HUES48 (cell line): ENCODE results near the gene PZP.
"Not testable (repeated sequence)": the region's sequence is repeated elsewhere in the genome, so short reads cannot be mapped to it uniquely, and the experiment has no call there.

ENCODE experiments used
- H3K27ac ChIP-seq: one replicate; pipeline ENCODE4 v1.7.0; 2013; ENCODE audit warnings: low read depth, low read length, inconsistent platforms
- H3K27me3 ChIP-seq: 2 replicates; pipeline ENCODE4 v1.6.1; 2013; ENCODE audit warnings: mild to moderate bottlenecking, low read length; ENCODE audit not compliant: control insufficient read depth, insufficient read depth
- H3K36me3 ChIP-seq: 2 replicates; pipeline ENCODE4 v1.6.1; 2013; ENCODE audit warnings: low read length; ENCODE audit not compliant: control insufficient read depth, insufficient read depth
- H3K4me1 ChIP-seq: 2 replicates; pipeline ENCODE4 v1.6.1; 2013; ENCODE audit warnings: mild to moderate bottlenecking, low read length; ENCODE audit not compliant: control insufficient read depth, insufficient read depth
- H3K4me3 ChIP-seq: 2 replicates; pipeline ENCODE4 v1.5.1; 2013; ENCODE audit warnings: mild to moderate bottlenecking, low read depth, low read length
- H3K9ac ChIP-seq: 2 replicates; pipeline ENCODE4 v1.6.1; 2013; ENCODE audit warnings: mild to moderate bottlenecking, low read depth, low read length, moderate library complexity
- H3K9me3 ChIP-seq: 2 replicates; pipeline ENCODE4 v1.6.1; 2013; ENCODE audit warnings: low read length; ENCODE audit not compliant: control insufficient read depth, insufficient read depth

The PZP gene

GRCh38 chr12:9240776-9241175, 32.6 kb upstream of the PZP start:
- no peaks in the 10 kb centered on the region for H3K4me1 ChIP-seq
- H3K4me3 ChIP-seq = no peak overlapping the region
- H3K27me3 ChIP-seq = no peaks in the 10 kb centered on the region
- no peaks in the 10 kb centered on the region for H3K9me3 ChIP-seq
- no peaks in the 10 kb centered on the region for H3K36me3 ChIP-seq
- H3K9ac ChIP-seq = no peak overlapping the region
- H3K27ac ChIP-seq = no peak overlapping the region

GRCh38 chr12:9240004-9240635, 31.9 kb upstream of the PZP start:
- not testable (repeated sequence) for H3K4me3 ChIP-seq, H3K9ac ChIP-seq, H3K27me3 ChIP-seq, H3K36me3 ChIP-seq, H3K4me1 ChIP-seq, H3K9me3 ChIP-seq, H3K27ac ChIP-seq

GRCh38 chr12:9237286-9237685, 29.1 kb upstream of the PZP start:
- no peak overlapping the region for H3K9ac ChIP-seq
- no peaks in the 10 kb centered on the region for H3K27me3 ChIP-seq
- no peak overlapping the region for H3K4me3 ChIP-seq
- H3K27ac ChIP-seq = no peak overlapping the region
- H3K36me3 ChIP-seq = no peaks in the 10 kb centered on the region
- H3K4me1 ChIP-seq = no peaks in the 10 kb centered on the region
- no peaks in the 10 kb centered on the region for H3K9me3 ChIP-seq

- Histone ChIP-seq H3K27me3 (no peaks in the 10 kb centered on the region), H3K9me3 (no peaks in the 10 kb centered on the region), H3K4me3 (no peak overlapping the region), H3K27ac (no peak overlapping the region), H3K4me1 (no peaks in the 10 kb centered on the region), H3K9ac (no peak overlapping the region), H3K36me3 (no peaks in the 10 kb centered on the region)
Observed at GRCh38 chr12:9235519-9235918, 27.3 kb upstream of the PZP start.

- Histone ChIP-seq H3K9ac (no peak overlapping the region), H3K27me3 (no peaks in the 10 kb centered on the region), H3K4me3 (no peak overlapping the region), H3K36me3 (no peaks in the 10 kb centered on the region), H3K4me1 (no peaks in the 10 kb centered on the region), H3K27ac (no peak overlapping the region), H3K9me3 (peaks cover 5% of the 10 kb centered on the region; the same call in 1 of the 2 replicates)
Observed at GRCh38 chr12:9227950-9228349, 19.8 kb upstream of the PZP start.

GRCh38 chr12:9223830-9224229, 15.6 kb upstream of the PZP start:
- H3K27ac ChIP-seq = no peak overlapping the region
- H3K4me1 ChIP-seq = no peaks in the 10 kb centered on the region
- H3K9me3 ChIP-seq = peaks cover 5% of the 10 kb centered on the region; the same call in 1 of the 2 replicates
- H3K27me3 ChIP-seq = no peaks in the 10 kb centered on the region
- H3K36me3 ChIP-seq = no peaks in the 10 kb centered on the region
- H3K4me3 ChIP-seq = no peak overlapping the region
- H3K9ac ChIP-seq = no peak overlapping the region

- Histone ChIP-seq H3K4me1 (no peaks in the 10 kb centered on the region), H3K9me3 (peaks cover 3% of the 10 kb centered on the region; the same call in 1 of the 2 replicates), H3K27me3 (no peaks in the 10 kb centered on the region), H3K27ac (no peak overlapping the region), H3K36me3 (no peaks in the 10 kb centered on the region), H3K9ac (no peak overlapping the region), H3K4me3 (no peak overlapping the region)
Observed at GRCh38 chr12:9221483-9221882, 13.3 kb upstream of the PZP start.

GRCh38 chr12:9221011-9221410, 12.8 kb upstream of the PZP start:
- H3K27ac ChIP-seq, H3K9me3 ChIP-seq, H3K4me1 ChIP-seq, H3K9ac ChIP-seq, H3K36me3 ChIP-seq, H3K4me3 ChIP-seq, H3K27me3 ChIP-seq: not testable (repeated sequence)

- no peak overlapping the region for H3K4me3 ChIP-seq
- no peak overlapping the region for H3K9ac ChIP-seq
- no peaks in the 10 kb centered on the region for H3K27me3 ChIP-seq
- no peaks in the 10 kb centered on the region for H3K9me3 ChIP-seq
- H3K27ac ChIP-seq = no peak overlapping the region
- H3K36me3 ChIP-seq = no peaks in the 10 kb centered on the region
- H3K4me1 ChIP-seq = no peaks in the 10 kb centered on the region
Observed at GRCh38 chr12:9214534-9214933, 6.3 kb upstream of the PZP start.

- H3K9ac ChIP-seq = no peak overlapping the region
Observed at GRCh38 chr12:9211687-9212086, 3.5 kb upstream of the PZP start.

GRCh38 chr12:9204380-9204779, 3.8 kb downstream of the PZP start:
- H3K4me3 ChIP-seq = no peak overlapping the region

More at GRCh38 chr12:9211687-9212086, 3.5 kb upstream of the PZP start:
- H3K4me1 ChIP-seq = no peaks in the 10 kb centered on the region
- no peaks in the 10 kb centered on the region for H3K27me3 ChIP-seq
- H3K27ac ChIP-seq = no peak overlapping the region
- no peaks in the 10 kb centered on the region for H3K36me3 ChIP-seq
- H3K9me3 ChIP-seq = no peaks in the 10 kb centered on the region
- H3K4me3 ChIP-seq = no peak overlapping the region

GRCh38 chr12:9198012-9198411, 10.2 kb downstream of the PZP start:
- Histone ChIP-seq H3K36me3 (no peaks in the 10 kb centered on the region), H3K27ac (no peak overlapping the region), H3K4me1 (no peaks in the 10 kb centered on the region), H3K27me3 (no peaks in the 10 kb centered on the region), H3K4me3 (no peak overlapping the region), H3K9ac (no peak overlapping the region), H3K9me3 (no peaks in the 10 kb centered on the region)

More at GRCh38 chr12:9204380-9204779, 3.8 kb downstream of the PZP start:
- no peaks in the 10 kb centered on the region for H3K36me3 ChIP-seq
- H3K27ac ChIP-seq = no peak overlapping the region
- H3K9me3 ChIP-seq = no peaks in the 10 kb centered on the region
- no peaks in the 10 kb centered on the region for H3K4me1 ChIP-seq
- no peaks in the 10 kb centered on the region for H3K27me3 ChIP-seq
- H3K9ac ChIP-seq = no peak overlapping the region
